Ecto neural progenitor cell (in vitro differentiated cells): ENCODE results near the gene CYP4A22.
"Not testable (repeated sequence)": the region's sequence is repeated elsewhere in the genome, so short reads cannot be mapped to it uniquely, and the experiment has no call there.

Experiments used
- DNase-seq: peaks from one replicate; pipeline ENCODE4 v3.0.0-alpha.2; 2018; ENCODE audit warnings: low spot score

Gene CYP4A22

GRCh38 chr1:47156457-47156856 lies 19.2 kb downstream of the CYP4A22 start:
- DNase-seq, result not testable (repeated sequence)

DNA sequence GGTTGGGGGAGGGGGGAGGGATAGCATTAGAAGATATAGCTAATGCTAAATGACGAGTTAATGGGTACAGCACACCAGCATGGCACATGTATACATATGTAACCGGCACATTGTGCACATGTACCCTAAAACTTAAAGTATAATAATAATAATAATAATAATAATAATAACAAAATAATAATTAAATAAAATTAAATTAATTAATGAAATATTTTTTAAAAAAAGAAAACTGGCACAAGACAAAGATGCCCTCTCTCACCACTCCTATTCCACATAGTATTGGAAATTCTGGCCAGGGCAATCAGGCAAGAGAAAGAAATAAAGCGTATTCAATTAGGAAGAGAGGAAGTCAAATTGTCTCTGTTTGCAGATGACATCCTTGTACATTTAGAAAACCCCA lies 20.7 kb downstream of the CYP4A22 start:
- DNase-seq, result not testable (repeated sequence)

GRCh38 chr1:47160716-47161115 lies 23.5 kb downstream of the CYP4A22 start:
- no peak for DNase-seq

DNA sequence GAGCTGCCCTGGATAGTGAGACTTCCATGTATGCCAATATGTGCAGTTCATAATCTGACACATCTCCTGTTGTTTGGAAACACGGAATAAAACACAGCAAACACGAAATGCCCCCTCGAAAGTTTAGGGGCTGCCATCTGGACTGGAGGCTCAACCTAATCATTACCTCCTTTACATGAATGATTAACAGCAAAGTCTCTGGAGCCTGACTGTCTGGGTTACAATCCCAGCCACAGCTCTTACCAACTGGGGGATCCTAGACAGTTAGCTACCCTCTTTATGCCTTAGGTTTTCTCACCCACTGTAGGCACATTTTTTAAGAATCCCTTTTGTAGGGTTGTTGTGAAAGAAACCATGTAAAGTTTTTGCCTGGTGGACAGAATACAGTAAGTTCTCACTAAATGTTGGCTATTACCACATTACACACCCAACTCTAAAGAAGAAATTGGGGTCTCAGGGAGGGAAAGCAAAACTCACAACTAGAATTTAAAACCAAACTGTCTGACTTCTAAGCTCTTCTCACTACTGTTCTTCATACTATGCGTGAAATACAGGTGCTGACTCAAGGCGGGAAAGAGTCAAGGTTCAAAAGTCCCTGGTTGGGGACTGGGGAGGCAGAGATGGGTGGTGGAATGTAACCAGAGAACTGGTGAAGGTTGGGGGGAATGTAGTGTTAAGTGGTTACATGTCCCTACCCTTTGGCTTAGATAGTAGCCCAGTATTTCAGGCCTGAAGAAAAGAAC lies 24.2 kb downstream of the CYP4A22 start:
- no peak for DNase-seq

- no peak for DNase-seq
Observed at GRCh38 chr1:47164552-47164951, 27.3 kb downstream of the CYP4A22 start.

DNA sequence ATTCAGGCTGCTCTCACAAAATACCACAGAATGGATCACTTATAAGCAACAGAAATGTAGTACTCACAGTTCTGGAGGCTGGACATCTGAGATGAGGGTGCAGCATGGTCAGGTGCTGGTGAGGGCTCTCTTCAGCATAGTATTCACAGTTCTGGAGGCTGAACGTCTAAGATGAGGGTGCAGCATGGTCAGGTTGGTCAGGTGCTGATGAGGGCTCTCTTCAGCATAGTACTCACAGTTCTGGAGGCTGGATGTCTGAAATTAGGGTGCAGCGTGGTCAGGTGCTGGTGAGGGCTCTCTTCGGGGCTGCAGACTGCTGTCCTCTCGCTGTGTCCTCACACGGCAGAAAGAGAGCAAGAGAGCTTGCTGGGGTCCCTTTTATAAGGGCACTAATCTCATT lies 35.5 kb downstream of the CYP4A22 start:
- DNase-seq, result no peak

DNA sequence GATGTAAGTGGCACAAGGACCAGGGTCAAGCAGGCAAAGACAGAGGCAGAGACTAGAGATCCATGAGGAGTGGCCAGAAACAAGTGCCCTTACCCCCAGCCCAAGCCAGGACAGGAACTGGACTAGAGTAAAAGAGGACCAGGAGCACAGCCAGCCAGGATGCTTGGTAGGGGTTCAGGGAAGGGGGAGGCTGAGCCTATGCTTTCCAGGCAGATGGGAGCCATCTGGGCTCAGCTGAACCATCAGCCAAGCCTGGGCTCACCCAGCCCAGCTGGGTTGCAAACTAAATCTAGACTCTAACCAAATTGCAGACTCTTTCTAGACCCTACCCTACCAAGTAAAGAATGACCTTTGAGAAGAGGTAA lies 37.4 kb downstream of the CYP4A22 start:
- no peak for DNase-seq

DNA sequence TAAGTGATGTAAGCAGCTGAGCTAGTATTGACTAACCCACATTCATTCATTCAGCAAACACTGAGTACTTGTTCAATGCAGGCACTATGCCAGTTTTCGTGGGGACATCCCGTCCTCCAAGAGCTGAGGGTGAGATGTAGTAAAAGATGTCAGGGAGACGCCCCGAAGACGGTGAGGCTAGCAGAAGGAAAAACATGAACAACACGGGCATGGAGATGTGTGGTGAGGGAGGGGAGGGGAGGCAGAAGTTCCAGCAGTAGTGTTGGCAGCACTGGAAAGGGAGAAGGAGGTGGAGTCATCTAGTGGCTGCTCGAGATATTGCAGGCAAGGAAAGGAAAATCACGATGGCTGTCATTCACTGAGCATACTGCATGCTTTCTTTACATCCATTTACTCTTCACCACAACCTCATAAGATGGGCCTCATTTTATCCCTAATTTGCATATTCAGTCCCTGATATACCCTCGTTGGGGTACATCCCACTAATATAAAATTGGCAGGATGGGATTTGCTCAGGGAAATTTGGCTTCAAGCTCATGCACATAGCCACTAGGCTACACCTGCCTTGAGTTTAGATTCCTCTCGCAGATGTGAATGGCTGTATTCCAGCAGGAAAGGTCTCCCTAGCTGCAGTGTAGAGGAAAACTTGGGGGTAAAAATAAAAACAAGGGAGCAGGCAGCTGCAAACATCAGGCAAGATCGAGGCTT lies 38.1 kb downstream of the CYP4A22 start:
- peak; percentile 77 for DNase-seq

GRCh38 chr1:47178020-47178419 lies 40.8 kb downstream of the CYP4A22 start:
- no peak for DNase-seq

GRCh38 chr1:47178654-47179016 lies 41.4 kb downstream of the CYP4A22 start:
- DNase-seq, result peak; percentile 42

GRCh38 chr1:47179017-47179987 lies 42.1 kb downstream of the CYP4A22 start:
- DNase-seq, result peak; percentile 94

DNA sequence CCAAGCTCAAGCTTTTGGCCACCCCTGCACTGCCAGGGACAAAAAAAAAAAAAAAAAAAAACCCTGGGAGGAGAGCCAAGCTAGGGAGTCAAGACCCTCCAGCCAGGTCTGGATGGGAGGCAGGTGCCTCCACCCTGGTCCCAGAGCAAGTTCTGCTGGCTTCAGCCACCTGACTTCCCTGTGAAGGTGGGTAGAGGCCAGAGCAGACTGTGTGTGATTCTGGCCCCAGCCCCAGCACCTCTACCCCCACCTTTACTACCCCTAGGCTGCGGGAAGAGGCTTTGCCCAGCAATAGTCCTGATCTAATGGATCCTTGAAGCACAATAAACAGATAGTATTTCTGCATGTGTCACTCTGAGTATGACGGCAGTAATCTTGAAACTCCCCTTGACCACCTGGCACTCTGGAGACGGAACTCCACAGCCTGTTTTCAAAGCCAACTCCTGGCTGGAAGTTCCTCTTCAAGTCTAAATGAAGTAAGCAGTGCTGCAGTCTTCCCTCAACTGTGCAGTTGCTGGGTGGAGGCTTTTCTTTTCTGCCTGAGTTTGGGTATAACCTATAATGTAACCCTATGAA lies 42.8 kb downstream of the CYP4A22 start:
- no peak for DNase-seq

DNA sequence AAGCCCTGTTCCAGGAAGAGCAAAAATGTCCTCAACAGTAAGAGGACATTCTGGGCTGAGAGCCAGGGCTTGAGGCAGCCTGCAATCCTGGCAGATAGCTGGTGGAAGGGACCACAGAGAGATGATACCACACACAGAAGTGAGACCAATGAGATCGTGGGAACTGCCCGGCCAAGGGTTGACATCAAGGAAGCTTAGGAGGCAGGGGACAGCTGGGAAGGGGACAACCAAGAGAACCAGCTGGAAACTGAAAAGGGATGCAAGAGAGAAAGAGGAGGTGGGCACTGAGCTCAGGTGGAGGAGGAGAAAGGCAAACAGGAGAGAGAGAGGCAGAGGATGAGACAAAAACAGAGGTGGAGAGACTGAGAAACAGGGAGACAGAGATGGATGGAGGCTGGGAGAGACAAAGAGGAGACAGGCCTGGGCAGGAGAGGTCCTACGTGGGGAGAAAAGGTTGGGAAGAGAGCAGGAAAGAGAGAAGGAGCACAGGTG lies 43.4 kb downstream of the CYP4A22 start:
- DNase-seq, result no peak

- peak; percentile 49 for DNase-seq
Observed at GRCh38 chr1:47181095-47181954, 44.1 kb downstream of the CYP4A22 start.

DNA sequence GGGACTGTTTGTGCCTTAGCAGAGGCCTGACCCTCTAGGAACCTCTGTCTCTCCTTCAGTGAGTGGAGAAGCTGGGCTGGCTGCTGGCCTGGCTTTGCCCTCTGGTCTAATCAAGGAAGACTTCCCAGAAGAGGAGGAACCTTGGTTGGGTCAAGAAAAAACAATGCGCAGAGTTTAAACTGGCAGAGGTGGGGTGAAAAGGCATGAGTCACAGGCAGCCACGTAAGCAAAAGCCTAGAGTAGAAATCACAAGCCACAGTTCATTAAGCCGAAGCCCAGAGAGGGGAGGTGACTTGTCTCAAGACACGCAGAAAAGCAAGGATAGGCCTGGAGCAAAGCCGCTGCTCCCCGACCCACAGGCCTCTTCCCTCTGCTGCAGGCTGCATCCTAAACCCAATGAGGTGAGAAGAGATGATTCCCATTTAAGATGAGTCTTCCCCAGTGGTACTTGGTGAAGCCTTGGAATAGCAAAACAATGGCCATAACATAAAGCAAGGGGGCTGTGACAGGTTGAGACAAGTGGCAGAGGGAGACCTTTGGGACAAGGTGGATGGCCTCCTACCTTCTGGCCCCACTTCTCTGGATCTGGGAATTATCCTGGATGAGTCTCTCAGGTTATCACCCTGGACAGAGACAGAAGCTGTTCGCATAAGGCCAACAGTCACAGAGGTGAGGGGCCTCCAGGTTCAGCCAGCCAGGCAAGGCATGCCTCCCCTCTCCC lies 44.9 kb downstream of the CYP4A22 start:
- no peak for DNase-seq

GRCh38 chr1:47182676-47183235 lies 45.5 kb downstream of the CYP4A22 start:
- DNase-seq, result no peak

DNA sequence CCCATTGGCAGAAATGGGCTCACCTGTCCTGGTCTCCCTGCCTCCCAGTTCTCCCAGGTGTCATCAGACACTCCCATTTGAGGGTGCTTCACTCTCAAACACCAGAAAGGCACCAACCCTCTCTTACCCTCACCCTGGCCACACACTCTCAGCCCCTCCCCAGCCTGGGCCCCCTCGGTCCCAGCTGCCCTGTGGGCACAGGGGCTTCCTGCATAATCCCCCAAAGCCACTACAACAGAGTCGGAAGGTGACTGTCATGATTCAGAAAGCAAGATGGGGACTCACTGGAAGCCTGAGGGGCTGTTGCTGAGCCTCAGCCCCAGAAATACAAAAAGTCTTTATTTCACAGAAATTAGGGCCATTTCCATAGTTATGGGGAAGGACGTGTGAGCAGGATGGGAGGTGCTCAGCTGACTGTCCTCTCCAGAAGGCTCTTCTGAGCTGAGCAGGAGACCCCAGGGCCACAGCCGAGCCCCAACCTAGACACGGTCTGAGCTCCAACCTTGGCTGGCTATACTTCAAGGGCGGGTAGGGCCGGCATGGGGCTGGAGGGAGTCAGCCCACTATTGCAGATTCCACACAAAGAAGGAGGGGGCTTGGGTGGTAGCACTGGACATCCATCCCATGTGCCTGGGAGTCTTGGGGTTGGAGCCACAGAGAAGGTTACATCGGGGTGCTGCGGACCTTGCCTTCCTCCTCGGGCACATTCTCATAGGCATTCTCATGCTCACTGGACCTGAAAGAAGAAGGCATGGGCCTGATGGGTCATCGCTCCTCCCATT lies 46.3 kb downstream of the CYP4A22 start:
- no peak for DNase-seq

GRCh38 chr1:47184090-47184821 lies 47.0 kb downstream of the CYP4A22 start:
- no peak for DNase-seq
